ENCODE data around the gene DPH2.

DNA sequence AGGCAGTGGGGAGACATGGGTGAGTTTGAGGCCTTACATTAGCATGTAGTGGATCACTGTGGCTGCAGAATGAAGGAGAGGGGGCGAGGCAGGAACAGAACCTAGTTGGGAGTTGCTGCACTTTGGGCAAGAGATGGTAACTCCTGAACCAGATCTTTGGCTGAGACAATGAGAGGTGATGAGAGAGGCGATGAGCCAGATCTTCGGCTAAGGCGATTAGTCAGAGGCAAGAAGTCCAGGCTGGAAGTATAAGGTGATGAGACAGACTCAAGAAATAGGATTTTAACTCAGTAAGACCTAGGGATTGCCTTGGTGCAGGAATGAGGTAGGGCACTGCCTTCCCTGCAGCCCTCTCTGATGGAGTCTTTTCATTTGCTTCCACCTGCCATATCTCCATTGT, 45.3 kb upstream of the DPH2 start:
- TF ChIP-seq ZFX (IDR thresholded peaks at IDR 0.05) (no peak), CTCF (conservative IDR thresholded peaks at IDR 0.05) (no peak)
